Measurements from ENCODE around the gene YWHAH.

The YWHAH gene

DNA sequence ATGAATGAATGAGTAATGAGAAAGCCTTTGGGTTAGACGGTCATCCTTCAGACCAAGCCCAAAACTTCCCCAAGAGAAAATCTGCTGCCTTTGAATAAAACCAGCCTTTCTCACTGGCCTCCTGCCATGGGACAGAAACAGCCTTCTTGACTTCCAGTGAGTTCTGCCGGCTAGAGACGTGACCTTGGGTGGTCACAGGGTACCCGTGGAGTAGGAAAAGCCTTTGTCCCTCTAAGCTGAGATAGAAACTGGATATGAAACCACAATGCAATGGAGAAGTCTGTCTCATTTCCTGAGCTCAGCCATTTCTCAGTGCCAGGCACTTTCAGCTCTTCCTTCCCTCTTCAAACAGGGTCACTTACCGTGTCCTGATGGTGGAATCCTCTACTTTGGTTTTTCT is 21.2 kb upstream of the YWHAH start:
- no peak for DNase-seq (ENCODE audit: low read depth, low spot score)

DNA sequence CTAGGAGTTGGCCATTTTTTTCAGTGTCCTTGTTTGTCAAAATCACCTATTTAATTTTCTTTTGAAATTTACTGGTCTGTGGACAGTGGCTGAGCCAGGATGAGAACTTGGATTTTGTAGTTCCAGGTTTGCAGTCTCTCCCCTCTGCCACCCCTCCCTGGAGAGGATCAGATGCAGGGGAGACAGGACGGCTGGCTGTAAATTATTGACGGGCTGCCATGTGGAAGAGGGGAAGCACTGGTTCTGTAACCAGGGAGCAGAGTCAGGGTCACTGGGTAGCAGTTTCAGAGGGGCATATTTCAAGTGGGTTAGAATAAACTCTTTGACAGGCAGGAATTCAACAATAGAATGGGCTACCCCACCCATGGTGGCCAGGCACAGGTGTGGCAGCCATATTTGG is 20.6 kb upstream of the YWHAH start:
- no peak for DNase-seq (ENCODE audit: low read depth, low spot score)

DNA sequence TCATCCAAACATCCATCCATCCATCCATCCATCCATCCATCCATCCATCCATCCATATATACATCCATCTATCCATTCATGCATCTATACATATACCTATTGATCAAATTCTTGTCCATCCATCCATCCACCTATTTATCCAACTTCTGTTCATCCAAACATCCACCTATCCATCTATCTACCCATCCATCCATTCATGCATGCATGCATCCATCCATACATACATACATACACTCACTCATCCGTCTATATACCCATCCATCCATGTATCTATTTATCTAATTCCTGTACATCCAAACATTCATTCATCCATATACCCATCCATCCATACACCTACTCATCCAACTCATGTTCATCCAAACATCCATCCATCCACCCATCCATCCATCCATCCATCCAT is 19.3 kb upstream of the YWHAH start:
- no peak for DNase-seq (ENCODE audit: low read depth, low spot score)

GRCh38 chr22:31926024-31926423 is 18.3 kb upstream of the YWHAH start:
- DNase-seq (ENCODE audit: low read depth, low spot score): no peak

DNA sequence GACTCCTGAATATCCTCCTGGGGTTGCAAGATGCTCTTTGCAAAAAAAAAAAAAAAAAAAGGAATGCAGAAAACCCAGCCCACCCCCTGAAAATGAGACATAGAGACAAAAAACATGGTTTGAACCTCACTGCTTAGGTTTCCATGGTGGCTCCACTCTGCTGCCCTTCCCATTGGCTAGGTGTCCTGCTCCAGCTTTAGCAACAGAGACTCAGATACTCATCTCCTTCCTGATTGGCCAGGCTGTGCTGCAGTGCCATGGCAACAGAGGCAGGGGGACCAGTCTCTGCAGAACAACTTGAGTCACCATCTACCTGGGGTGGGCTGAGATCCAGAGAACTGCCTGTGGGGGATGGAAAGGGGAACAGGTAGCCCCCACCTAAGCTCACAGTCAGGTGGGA is 17.4 kb upstream of the YWHAH start:
- peak; percentile 33 for DNase-seq (ENCODE audit: low read depth, low spot score)

DNA sequence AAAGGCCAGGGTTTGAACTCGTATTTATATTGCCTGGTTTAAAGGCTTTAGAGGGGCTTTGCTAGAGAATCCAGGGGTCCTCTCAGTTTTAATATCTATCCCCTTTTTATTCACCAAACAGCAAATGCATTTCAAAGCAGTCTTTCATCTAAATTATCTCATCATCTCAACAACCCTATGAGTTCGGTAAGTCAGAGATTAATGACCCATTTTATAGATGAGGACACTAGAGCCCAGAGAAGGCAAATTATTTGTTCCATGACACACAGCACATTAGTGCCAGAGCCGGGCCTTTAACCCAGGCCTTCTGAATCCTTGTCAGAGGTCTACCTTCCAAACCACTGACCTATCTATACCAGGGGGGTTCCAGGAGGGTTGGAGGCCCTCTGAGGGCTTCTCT is 16.8 kb upstream of the YWHAH start:
- DNase-seq (ENCODE audit: low read depth, low spot score): no peak

- DNase-seq (ENCODE audit: low read depth, low spot score): no peak
These were observed 15.0 kb upstream of the YWHAH start for GRCh38 chr22:31929167-31929930.

DNA sequence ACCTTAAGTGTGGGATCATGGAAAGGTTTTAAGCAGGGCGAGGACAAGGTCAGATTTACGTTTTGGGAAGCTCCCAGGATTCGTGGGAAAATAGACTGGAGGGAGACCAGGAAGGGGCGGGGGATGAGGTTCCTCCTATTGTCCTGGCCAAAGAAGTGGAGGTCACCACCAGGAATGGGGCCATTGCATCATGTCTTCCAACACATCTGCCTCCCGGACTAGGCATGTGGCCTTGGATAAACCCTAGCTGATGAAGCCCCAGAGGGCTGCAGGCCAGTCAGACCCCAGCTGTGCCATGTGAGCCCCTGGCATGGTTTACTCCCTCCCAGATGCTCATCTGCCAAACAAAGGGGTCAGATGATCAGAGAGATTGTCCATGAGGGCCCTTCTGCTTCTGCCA is 11.5 kb upstream of the YWHAH start:
- no peak for DNase-seq (ENCODE audit: low read depth, low spot score)

- no peak for DNase-seq (ENCODE audit: low read depth, low spot score)
These were observed 10.9 kb upstream of the YWHAH start for GRCh38 chr22:31933406-31933805.

GRCh38 chr22:31933816-31934482 is 10.4 kb upstream of the YWHAH start:
- DNase-seq (ENCODE audit: low read depth, low spot score): no peak

DNA sequence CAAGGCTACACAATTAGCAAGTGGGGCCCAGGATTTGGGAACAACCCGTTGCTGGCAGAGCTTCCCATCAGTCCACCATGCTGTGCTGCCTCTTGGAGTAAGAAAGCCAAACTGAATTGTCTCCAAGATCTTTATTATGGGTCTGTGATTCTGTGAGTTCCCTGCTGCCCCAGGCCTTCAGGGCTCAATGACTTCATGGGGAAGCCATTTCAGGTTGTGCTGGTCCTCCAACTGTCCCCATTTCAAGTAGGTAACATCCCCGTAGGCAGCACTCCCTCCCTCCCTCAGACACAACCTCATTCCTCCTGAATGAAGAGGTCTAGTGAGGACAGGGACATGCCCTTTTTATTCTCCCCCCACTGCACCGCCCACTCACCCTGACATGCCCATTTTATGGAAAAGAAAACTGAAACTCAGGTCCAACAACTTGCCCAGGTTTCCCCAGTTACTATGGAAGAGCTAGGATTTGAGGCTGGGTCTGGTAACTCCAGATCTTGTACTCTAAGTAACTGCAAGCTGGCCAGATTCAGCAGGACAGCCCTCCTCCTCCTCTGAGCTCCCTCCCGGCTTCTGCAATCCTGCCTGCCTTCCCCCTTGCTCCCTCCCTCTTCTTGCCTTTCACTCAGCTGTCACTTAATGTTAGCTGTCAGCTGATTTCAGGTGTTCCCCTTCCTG is 8.2 kb upstream of the YWHAH start:
- DNase-seq (ENCODE audit: low read depth, low spot score): no peak

DNA sequence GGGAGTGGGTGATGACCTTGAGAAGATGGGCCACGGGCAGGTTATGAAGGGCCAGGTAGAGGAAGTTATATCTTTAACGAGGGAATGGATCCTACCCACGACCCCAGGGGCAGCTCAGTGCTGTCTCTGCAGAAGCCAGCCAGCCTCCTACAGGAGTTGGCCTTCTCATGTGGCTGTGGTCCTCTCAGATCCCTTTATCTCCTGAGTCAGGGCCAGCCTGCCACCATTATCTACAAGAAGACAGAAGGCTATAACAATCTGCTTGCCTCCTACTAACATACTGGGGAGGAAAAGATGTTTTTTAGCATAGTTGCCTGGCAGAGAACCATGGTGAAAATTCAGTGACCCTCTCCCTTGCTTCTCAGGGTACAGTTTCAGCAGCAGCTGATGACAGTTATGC is 7.0 kb upstream of the YWHAH start:
- DNase-seq (ENCODE audit: low read depth, low spot score): no peak

DNA sequence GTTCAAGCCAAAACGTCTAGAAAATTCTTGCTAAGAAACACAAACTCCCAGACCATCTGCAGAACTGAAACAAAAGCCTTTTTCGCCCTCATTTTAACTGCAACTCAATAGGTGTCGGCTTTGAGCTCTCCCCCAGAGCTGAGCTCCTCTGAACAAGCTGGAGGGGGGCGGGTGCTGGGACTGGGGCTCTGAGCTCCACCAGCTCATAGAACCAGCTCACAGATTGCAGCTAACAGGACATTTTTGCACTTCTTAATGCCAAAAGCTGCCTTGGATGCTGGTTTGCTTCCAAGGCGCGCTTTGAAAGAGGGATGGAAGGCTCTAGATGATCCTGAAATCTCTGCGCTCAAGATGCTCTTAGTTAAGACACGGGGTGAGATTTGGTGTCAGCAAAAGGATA is 6.0 kb upstream of the YWHAH start:
- DNase-seq (ENCODE audit: low read depth, low spot score): no peak

DNA sequence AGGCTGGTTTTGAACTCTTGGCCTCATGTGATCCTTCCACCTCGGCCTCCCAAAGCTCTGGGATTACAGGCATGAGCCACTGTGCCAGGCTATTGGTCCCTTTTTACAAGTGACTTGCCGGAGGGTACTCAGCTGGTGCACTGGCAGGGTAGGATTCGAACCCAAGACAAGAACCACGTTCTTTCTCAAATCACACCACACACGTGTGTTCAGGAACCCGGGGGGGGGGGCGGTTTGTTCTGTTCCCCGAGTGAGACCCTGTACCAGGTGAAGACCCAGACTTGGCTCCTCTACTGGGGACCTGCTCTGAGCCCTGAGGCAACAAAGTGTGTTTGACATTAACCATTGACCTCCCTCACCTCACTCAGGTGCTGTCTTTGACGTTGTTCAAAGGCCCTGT is 3.8 kb upstream of the YWHAH start:
- no peak for DNase-seq (ENCODE audit: low read depth, low spot score)

DNA sequence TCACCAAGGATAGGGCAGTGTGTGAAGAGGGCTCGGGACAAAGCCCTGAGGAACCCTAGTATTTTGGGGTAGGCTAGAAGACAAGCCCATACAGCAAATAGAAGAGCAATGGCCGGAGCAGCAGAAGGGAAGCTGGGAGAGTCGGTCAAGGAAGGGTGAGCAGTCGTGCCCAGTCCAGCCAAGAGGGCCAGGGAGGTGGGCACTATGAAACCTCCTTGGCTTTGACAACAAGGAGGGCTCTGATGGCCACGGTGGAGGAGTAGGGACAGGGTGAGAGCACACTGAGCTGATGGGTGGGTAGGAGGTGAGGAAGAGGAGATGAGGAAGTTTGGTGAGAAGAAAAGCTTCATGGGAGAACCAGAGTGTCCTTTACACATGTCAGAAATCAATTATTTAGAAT is 2.2 kb upstream of the YWHAH start:
- no peak for DNase-seq (ENCODE audit: low read depth, low spot score)

- no peak for DNase-seq (ENCODE audit: low read depth, low spot score)
These were observed 943 bp upstream of the YWHAH start for GRCh38 chr22:31943206-31943977.

DNA sequence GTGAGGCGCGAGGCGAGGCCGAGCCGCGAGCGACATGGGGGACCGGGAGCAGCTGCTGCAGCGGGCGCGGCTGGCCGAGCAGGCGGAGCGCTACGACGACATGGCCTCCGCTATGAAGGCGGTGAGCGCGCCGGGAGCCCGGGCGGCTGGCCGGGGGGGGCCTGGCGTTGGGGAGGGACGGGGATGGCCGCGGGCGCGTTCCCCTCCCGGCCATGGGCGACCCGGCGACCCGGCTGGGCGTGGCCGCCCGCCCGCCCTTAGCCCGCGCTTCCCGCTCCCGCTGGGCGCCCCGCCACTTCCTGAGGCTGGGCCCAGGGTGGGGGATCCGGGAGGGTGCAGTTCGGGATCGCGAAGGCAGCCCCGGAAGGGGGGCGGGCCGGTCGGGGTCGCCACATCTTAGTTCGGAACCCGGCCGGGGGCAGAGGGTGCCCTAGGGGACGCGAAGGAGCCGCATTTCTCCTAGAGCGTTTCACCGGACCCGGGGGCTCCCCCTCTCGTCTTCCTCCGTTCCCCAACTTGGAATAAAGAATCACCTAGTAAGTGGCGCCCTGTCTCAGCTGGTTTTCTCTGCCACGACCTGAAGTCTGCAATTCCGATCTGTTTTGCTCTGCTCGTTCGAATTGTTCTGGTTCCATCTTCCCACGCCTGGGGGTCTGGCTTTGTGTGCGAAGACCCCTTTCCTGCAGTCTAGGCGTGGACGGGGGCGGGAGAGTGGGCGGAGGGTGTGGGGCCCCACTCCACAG is 536 bp downstream of the YWHAH start:
- DNase-seq (ENCODE audit: low read depth, low spot score): no peak

DNA sequence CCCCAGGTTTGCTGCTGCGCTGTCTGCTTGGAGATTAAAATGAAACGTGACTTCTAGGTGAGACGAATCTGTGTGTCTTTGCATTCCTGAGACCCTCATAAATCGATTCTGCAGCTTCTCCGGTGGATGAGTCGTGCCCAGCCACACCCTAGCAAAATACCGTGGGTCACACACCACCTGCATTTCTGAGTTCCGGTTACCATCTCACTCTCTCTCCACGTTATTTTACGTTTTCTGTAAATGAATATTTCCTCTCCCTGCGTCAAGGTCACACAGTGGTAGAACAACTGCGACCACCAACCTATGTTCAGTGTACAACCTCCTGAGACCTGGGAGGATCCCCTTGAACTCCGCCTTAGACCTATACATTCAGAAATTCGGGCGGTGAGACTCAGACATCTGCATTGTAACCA is 1.1 kb downstream of the YWHAH start:
- DNase-seq (ENCODE audit: low read depth, low spot score): no peak

GRCh38 chr22:31945971-31946680 is 1.8 kb downstream of the YWHAH start:
- no peak for DNase-seq (ENCODE audit: low read depth, low spot score)

DNA sequence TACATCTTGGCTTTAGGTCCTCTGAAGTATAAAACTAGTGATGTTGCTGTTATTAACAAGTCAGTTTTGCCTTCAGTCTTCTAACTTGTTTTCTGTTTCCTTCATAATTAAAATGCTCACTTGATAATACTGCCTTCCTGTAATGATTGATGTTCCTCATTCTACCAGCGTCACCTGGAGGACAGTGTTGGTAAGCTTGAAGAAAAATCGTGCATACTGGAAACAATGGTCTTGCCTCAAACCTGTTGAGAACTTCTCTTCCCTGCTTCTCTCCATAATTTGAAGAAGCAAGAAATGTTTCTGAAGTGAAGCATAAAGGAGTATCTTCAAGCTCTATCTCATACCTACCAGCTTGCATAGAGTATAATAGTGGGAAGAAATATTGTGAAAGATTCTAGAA is 3.0 kb downstream of the YWHAH start:
- DNase-seq (ENCODE audit: low read depth, low spot score): no peak

DNA sequence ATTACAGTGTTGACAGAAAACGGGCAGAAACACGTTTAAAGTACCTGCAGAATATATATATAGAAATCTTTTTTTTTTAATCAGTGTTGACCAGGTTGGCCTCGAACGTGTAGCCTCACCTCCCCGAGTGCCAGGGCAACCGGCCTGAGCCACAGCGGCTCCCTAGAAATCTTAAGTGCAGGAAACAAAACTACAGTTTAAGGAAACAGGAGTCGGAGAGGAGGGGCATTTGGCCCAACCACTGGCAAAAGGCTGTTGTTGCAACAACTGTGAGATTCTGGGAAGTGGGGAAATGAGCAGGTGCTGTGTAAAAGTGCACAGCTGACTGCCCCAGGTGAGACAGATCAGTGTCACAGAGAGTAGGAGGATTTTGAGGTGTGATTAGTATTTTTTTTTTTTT is 3.7 kb downstream of the YWHAH start:
- DNase-seq (ENCODE audit: low read depth, low spot score): no peak
